HK-2 (cell line): Measurements from ENCODE around the gene KCTD17.
"Not testable (repeated sequence)": the region's sequence is repeated elsewhere in the genome, so short reads cannot be mapped to it uniquely, and the experiment has no call there.

Source experiments
- DNase-seq: peaks from one replicate; pipeline ENCODE4 v3.0.0-alpha.2; 2018; ENCODE audit not compliant: unreplicated experiment

The KCTD17 gene

GRCh38 chr22:37060801-37061610 is 9.5 kb downstream of the KCTD17 start:
- DNase-seq: no peak

- no peak for DNase-seq
These were observed 10.3 kb downstream of the KCTD17 start for GRCh38 chr22:37061611-37062375.

- no peak for DNase-seq
These were observed 10.8 kb downstream of the KCTD17 start for GRCh38 chr22:37062376-37062675.

- no peak for DNase-seq
These were observed 11.3 kb downstream of the KCTD17 start for GRCh38 chr22:37062702-37063381.

GRCh38 chr22:37063431-37064420 is 12.2 kb downstream of the KCTD17 start:
- no peak for DNase-seq

GRCh38 chr22:37064553-37064952 is 13.0 kb downstream of the KCTD17 start:
- DNase-seq: no peak

- DNase-seq: no peak
These were observed 13.6 kb downstream of the KCTD17 start for GRCh38 chr22:37065180-37065579.

GRCh38 chr22:37065961-37066360 is 14.4 kb downstream of the KCTD17 start:
- no peak for DNase-seq

- DNase-seq: no peak
These were observed 15.9 kb downstream of the KCTD17 start for GRCh38 chr22:37067428-37067827.

- no peak for DNase-seq
These were observed 17.3 kb downstream of the KCTD17 start for GRCh38 chr22:37068859-37069258.

GRCh38 chr22:37069319-37069718 is 17.8 kb downstream of the KCTD17 start:
- DNase-seq: no peak

- no peak for DNase-seq
These were observed 18.2 kb downstream of the KCTD17 start for GRCh38 chr22:37069719-37070118.

GRCh38 chr22:37070334-37070733 is 18.8 kb downstream of the KCTD17 start:
- DNase-seq: no peak

GRCh38 chr22:37070744-37071143 is 19.2 kb downstream of the KCTD17 start:
- DNase-seq: no peak

- DNase-seq: not testable (repeated sequence)
These were observed 20.5 kb downstream of the KCTD17 start for GRCh38 chr22:37071850-37072592.

- no peak for DNase-seq
These were observed 21.1 kb downstream of the KCTD17 start for GRCh38 chr22:37072673-37073072.

GRCh38 chr22:37074537-37074936 is 23.0 kb downstream of the KCTD17 start:
- DNase-seq: no peak

- no peak for DNase-seq
These were observed 23.5 kb downstream of the KCTD17 start for GRCh38 chr22:37075046-37075445.

GRCh38 chr22:37075822-37076433 is 24.4 kb downstream of the KCTD17 start:
- DNase-seq: no peak

- DNase-seq: peak; percentile 54
These were observed 26.4 kb downstream of the KCTD17 start for GRCh38 chr22:37077802-37078448.
